Dermis blood vessel endothelial cell (primary cell): ENCODE data around the gene TFF2. TPM values are rescaled to one million over a fixed set of nuclear protein-coding genes. Genes with fewer than 3 reads are reported as not detected.

ENCODE experiments used
- DNase-seq: peaks from one replicate; pipeline ENCODE4 v3.0.0; 2010
- total RNA-seq: library from RNA; depleted of rRNA; stranded (reverse); fragments of >200 nt; gene quantifications from 2 replicates; pipeline ENCODE4 v1.2.3, GENCODE V29; 2014

TFF2 gene
- total RNA-seq, 1 donor from 2014 or later: not detected

DNA sequence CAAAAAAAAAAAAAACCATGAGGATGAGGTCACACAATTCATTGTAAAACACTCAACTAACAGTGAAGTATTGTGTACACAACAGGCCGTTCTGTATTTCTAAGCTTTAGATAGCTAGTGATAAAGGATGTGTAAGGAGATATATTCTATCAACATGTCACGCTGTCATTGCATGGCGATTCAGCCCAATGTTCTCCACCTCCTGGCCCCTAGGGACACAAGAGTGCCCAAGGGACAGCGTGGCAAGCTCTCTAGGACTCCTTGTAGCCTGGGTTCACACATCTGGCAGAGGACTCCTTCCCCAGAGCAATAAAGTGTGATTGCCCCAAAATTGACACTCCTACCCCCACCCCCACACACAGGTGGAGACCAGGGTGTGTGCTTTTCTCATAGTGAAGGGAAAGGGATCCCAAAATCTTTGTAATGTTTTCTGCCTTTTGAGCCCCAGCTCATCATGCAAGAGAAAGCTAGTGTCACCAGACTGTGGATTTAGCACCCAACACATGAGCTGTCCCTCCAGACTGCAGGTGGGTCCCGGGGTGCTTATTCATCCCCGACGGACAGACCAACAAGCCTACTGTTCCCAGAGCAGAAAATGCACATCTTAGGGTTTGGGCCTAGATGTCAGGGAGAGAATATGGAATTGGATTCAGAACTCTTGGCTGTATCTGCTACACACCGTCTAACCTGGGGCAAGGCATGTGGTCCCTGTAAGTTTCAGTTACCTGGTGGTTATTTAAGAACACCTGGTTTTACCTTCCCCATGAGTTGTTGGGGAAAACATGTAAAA is 33.6 kb upstream of the TFF2 start:
- DNase-seq: no peak

DNA sequence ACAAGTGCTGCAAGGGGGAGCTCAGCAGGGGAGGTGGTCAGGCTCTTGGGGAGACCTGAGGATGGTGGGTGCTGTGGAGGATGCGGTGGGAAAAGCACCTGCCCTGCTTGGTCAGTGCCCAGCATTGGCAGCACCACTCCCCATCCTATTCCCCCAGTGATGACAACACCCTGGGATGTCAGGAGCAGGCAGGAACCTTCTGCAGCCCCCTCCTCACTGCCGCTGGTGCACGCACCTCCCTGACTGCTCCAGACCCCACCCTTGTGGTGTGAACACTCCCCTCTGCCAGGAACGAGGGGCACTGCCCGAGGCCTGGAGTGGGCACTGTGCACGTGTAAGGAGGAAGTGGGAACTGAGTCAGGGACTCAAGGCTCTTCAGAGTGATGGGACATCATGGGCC is 32.5 kb upstream of the TFF2 start:
- no peak for DNase-seq

- no peak for DNase-seq
Measured at GRCh38 chr21:42382915-42383314, 32.1 kb upstream of the TFF2 start.

DNA sequence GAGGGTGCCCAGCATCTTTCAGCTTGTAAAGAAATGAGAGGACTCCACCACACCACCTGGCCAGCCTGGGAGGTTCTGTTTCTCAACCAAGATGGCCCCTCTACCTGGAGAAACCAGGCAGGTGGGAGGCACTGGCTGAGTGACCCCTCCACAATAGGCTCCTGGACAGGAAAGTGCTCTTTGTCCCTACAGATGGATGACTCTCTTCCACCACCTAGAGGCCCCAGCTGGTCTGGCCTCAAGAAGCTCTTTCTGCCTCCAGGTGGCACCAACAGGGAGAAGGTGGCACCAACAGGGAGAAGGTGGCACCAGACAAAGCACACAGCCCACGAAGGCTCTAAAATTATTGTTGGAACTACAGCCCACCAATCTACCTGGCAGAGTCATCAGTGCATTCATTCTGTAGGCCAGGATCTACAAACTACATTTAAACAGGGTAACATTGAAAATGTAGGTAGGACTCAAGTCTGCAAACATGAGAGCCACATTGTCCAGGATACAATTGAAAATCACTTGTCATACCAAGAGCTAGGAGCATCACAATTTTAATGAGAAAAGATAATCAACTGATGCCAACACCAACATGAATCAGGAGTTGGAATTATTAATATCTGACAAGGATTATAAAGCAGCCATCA is 30.7 kb upstream of the TFF2 start:
- DNase-seq: peak; percentile 68

DNA sequence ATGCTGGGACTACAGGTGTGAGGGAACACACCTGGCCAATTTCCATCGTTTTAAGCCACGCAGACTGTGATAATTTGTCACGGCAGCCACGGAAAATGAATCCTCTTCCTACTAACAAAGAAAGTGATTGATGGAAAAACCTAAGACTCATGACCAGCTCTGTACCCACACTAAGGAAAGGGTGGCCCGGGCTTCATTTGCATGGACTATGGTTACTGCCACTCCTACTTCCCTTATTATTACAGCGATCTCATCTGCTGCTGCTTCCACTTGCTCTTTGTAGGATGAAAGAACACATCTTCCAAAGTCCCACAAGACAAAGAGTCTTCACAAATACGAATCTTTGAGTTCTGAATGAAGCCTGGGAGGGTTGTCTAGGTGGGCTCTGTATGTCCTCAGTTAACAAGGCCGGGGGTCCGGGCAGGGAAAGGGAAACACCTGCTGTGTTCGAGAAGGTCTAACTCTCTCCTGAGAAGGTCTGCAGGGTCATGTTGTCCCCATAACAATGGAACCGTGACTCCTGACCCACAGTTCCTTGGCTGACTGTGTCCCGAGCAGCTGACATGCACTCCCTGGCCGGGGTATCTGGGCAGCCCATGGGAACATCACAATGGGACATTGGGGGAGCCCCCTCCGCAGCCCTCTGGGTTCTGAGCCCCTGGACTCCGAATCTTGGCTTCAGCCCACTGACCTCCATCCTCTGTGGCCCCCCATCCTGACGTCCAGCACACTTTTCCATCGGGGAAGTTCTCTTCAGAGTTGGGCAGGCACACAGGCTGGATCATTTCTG is 28.8 kb upstream of the TFF2 start:
- no peak for DNase-seq

DNA sequence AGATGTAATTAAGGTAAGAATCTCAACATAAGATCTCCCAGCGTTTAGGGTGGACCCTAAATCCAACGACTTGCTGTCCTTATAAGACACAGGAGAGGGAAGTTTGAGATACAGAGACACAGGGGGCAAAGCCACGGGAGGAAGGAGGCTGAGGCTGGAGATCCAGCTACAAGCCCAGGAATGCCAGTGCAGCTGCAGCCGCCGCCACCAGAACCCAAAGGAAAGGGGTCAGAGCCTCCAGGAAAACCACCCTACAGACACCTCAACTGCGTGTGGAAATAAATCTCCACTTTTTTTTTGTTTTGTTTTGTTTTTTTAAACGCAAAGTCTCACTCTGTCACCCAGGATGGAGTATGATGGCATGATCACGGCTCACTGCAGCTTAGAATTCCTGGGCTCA is 27.6 kb upstream of the TFF2 start:
- no peak for DNase-seq

- no peak for DNase-seq
Measured at GRCh38 chr21:42377951-42378340, 27.2 kb upstream of the TFF2 start.

GRCh38 chr21:42377211-42377950 is 26.6 kb upstream of the TFF2 start:
- DNase-seq: no peak

DNA sequence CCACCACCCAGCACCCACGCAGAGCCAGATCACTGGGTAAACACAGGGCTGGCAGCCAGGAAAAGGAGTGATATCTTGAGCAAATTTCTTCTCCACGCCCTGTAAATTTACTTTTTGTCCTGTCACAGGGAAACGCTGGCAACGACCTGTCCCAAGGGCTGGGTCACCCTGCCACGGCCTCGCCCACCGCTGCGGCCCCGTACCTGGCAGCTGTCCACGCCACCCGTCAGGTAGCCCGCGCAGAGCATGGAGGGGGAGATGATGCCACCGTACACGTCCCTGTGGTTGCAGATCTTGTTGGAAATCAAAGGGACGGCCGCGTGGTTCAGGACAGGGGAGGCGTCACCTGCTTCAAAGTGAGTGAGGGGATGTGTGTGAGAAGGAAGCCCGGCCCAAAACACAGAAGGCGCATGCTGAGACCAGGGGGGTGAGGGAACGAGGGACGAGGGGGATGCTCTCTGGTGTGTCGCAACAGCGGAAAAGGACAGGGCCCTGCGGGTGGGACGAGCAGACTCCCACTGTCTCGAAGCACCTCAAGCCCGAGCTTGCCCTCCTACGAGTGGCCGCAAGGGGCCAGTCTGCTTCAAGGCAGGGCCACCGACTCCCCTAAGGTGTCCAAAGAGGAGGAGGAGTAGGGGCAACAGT is 25.7 kb upstream of the TFF2 start:
- DNase-seq: no peak

DNA sequence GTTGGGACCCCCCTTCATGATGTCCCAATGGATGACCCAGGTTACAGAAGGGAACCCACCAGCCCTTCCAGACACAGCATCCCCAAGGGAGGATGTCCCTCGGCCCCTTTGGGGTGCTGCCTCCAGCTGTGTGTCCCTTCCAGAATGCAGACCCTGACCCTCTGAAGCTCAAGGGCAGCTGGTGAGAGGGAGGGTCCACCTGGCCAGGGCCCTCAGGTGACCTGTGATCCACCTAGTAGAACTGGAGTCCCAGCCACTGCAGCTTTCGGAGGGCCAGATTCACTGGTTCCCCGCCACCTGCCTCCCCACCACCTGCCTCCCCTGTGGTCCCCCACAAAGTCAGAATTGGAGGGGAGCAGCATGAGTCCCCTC is 25.2 kb upstream of the TFF2 start:
- DNase-seq: no peak

GRCh38 chr21:42375506-42375905 is 24.7 kb upstream of the TFF2 start:
- no peak for DNase-seq

DNA sequence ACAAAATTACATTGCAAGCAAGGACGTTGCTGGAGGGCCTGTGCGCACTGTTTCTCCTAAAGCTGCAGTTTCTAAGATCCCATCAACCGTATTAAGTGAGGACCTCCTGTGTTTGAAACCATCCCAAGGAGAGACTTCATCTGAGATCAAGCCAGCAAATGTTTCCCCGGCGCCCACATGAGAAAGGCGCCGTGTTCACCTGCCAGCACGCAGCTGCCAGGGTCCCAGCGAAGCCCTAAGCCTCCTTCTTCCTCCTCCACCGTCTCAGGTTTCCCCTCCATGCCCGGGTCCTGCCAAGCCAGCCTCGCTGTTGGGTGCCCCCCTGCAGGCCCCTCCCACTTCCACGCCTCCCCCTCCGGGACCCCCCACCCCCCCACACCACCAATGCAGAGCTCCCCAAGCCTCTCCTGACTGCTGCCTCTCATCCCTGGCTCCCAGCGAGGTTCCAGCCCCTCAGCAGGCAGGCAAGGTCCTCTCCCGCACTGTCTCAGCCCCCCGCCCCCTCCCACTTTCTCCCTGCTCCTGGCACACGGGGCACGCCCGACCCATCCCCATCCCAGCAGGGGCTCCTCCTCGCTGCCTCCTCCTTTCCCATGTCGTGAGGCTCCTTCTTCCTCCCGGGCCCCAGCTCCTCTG is 24.2 kb upstream of the TFF2 start:
- no peak for DNase-seq

GRCh38 chr21:42374457-42374856 is 23.7 kb upstream of the TFF2 start:
- DNase-seq: no peak

- DNase-seq: no peak
Measured at GRCh38 chr21:42373908-42374455, 23.2 kb upstream of the TFF2 start.

- no peak for DNase-seq
Measured at GRCh38 chr21:42373196-42373907, 22.6 kb upstream of the TFF2 start.

DNA sequence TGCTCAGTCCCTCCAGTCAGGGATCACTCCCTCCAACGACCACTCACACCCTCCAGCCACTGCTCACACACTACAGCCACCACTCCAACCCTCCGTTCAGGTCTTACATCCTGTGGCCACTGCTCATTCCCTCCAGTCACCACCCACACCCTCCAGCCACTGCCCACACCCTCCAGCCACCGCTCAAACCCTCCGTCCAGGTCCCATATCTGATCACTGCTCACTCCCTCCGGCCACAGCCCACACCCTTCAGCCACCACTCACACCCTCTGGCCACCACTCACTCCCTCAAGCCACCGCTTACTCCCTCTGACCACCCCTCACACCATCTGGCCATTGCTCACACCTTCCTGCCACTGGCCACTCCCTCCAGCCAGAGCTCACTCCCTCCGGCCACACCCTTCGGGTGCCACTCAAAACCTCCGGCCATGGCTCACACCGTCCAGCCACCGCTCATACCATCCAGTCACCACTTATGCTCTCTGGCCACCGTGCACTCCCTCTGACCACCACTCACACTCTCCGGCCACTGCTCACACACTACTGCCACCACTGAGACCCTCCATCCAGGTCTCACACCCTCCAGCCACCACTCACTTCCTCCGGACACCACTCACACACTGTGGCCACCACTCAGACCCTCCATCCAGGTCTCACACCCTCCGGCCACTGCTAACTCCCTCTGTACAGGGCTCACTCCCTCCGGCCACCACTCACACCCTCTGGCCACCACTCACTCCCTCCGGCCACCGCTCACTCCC is 20.3 kb upstream of the TFF2 start:
- DNase-seq: no peak

DNA sequence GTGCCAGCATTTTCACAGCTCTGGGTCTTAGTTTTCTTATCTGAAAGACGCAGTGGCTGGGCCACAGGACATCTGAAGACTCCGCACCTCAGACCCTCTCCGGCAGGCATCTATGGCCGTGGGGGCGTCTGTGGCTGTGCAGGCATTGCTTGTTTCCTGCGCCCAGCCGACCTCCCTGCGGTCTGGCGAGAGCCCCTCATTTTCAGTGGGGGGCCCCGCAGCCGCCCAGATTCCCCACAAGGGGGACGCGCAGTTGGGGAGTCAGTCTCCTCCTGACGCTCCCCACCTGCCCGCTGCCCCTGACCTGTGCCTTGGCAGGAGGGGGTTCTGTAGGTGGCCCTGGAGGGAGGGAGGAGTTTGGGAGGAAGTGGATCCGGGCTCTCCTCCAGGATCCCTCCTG is 19.0 kb upstream of the TFF2 start:
- DNase-seq: no peak

DNA sequence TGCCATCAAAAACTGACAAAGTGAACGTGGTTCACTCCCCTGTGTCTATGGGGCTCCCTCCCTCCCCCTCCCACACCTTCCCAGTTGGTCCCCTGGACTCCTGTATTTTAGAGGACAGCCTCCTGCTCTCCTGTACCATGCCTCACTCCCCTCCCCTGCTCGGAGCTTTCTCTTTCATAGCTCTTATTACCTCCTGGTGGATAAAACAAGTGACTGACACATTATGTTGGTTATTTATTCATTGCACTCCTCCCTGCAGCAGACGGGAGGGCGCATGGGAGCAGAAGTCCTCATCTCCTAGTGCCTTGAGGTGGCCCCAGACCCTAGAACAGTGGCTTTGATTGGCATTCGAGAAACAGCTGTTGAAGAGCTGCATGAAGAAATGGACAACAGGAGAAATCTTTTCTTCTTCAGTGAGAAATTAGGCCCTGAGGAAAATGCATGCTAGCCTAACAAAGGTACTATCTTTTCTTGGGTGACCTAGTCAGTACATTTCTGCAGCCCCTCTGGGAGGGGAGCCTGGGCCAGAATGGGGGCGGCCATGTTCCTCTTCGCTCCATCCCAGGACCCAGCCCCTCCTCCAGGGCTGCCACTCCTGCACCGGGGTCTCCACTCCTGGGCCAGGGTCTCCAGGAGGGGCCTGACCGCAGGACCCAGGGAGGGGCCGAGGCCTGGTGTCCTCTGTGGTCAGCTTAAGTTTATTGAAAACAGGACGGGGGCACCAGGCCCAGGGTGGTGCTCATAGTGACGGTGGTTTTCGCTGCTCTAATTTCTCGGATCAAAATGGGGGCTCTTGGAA is 16.8 kb upstream of the TFF2 start:
- no peak for DNase-seq

GRCh38 chr21:42366292-42367010 is 15.7 kb upstream of the TFF2 start, which contains the start of gene TFF1:
TSS of gene TFF1 (minus strand) at chr21:42366535. CDS start at chr21:42366495, 40 bp downstream.
- DNase-seq: peak; percentile 40
